NCI-H2227 (cell line): ENCODE results near the gene HS3ST2.
"Not testable (repeated sequence)": the region's sequence is repeated elsewhere in the genome, so short reads cannot be mapped to it uniquely, and the experiment has no call there.

ENCODE experiments used
- DNase-seq: peaks from one replicate; lab custom pipeline; 2025; ENCODE audit not compliant: unreplicated experiment; lab: John Stamatoyannopoulos, UW

The HS3ST2 gene

GRCh38 chr16:22813223-22813947, 577 bp upstream of the HS3ST2 start:
- peak; percentile 54 for DNase-seq

DNA sequence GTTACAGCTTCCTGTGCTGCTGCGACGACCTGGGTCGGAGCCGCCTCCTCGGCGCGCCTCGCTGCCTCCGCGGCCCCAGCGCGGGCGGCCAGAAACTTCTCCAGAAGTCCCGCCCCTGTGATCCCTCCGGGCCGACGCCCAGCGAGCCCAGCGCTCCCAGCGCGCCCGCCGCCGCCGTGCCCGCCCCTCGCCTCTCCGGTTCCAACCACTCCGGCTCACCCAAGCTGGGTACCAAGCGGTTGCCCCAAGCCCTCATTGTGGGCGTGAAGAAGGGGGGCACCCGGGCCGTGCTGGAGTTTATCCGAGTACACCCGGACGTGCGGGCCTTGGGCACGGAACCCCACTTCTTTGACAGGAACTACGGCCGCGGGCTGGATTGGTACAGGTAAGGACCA, 746 bp downstream of the HS3ST2 start:
- DNase-seq: no peak

DNA sequence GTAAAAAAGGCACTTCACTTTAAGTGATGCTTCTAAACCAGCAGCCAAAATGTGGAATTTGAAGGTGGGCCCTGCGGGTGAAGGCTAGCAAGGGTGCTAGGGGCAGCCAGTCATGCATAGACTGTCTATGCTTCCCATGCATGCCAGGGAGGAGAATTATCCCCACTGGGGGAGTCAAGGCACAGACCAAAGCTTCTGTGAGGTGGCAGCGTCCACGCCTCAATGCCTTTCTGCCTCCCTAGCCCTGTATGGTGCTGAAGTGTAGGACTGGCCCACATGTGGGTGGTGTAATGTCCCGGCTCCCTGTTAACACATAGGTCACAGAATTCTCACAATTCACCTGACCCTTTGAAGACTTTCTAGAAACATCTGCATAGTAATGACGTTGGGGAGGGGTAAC, 1.9 kb downstream of the HS3ST2 start:
- DNase-seq: no peak

- no peak for DNase-seq
Observed at GRCh38 chr16:22816475-22816874, 2.5 kb downstream of the HS3ST2 start.

- not testable (repeated sequence) for DNase-seq
Observed at GRCh38 chr16:22818736-22819135, 4.8 kb downstream of the HS3ST2 start.

- no peak for DNase-seq
Observed at GRCh38 chr16:22838681-22839080, 24.7 kb downstream of the HS3ST2 start.

GRCh38 chr16:22842031-22842430, 28.1 kb downstream of the HS3ST2 start:
- DNase-seq: not testable (repeated sequence)

DNA sequence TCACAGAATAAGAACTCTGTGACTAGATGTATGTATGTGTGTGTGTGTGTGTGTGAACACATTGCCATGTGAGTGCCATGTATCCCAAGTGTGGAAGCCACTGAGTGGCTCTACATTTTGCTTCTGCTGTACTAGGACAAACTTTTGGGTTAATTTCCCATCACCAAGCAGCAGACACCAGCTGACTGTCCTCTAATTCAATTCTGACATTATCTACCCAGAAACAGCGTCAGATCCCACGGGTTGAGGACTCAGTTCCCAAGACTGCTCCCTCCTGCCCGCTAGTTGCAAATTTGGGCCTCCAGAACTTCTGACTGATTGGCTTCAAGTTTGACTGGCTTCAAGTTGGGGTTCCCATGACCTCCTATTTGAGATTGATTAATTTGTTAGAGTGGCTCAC, 29.2 kb downstream of the HS3ST2 start:
- no peak for DNase-seq

- DNase-seq: no peak
Observed at GRCh38 chr16:22843856-22844255, 29.9 kb downstream of the HS3ST2 start.

GRCh38 chr16:22844416-22844815, 30.5 kb downstream of the HS3ST2 start:
- no peak for DNase-seq

- DNase-seq: no peak
Observed at GRCh38 chr16:22847100-22847499, 33.1 kb downstream of the HS3ST2 start.

- DNase-seq: no peak
Observed at GRCh38 chr16:22847690-22848089, 33.7 kb downstream of the HS3ST2 start.

DNA sequence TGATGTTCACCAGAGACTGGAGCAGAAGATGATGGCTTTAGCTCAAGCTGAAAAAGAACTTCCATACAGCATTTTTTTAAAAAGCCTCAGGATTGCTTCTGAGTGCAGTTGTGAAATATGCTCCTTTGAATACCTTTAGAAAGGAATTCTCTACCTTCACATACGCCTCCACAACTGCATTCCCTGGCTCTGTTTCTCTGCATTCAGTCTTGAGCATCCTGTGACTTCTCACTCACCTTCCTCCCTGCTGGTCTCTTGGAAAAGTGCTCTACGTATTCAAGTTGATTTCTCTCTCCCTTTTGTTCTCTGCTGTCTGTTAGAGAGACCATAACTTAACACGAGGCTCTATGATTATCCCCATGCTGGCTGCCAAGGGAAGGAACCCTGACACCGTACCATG, 34.5 kb downstream of the HS3ST2 start:
- no peak for DNase-seq

DNA sequence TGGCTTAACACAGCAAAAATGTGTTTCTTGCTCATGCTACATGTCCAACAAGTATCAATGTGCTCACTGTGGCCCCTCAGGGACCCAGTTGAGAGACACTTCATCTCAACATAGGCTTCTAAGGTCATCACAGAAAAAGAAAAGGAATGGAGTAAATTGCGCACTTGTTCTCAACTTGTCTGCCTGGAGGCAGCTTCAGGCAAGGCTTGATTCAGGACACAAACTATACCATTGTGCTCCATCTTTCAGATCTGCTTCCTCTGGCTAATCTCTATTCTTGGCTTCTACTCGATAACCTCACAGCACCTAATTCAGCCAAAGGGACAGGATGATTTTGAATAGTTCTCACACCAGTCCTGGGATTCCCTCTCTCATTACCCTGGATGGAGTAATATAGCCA, 35.6 kb downstream of the HS3ST2 start:
- no peak for DNase-seq

- DNase-seq: no peak
Observed at GRCh38 chr16:22855231-22855630, 41.3 kb downstream of the HS3ST2 start.

- no peak for DNase-seq
Observed at GRCh38 chr16:22857296-22858025, 43.5 kb downstream of the HS3ST2 start.

- no peak for DNase-seq
Observed at GRCh38 chr16:22859925-22860324, 46.0 kb downstream of the HS3ST2 start.

DNA sequence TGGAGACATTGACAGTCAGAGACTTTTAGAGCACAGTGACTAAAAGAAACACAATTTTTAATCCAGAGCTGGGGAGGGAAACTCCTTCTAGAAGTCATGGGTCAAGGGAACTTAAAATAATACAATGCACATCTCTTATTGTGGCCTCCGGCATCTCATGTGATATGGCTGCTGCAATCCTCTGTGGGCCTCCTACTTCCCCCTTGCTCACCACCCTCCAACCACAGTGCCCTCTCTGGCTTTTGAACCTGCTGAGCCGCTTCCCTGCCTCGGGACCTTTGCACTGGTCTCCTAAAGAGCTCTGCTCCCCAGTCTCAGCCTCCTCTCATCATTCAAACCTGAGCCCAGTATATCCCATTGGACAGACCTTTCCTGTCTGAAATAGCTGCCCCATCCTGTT, 47.6 kb downstream of the HS3ST2 start:
- DNase-seq: no peak

DNA sequence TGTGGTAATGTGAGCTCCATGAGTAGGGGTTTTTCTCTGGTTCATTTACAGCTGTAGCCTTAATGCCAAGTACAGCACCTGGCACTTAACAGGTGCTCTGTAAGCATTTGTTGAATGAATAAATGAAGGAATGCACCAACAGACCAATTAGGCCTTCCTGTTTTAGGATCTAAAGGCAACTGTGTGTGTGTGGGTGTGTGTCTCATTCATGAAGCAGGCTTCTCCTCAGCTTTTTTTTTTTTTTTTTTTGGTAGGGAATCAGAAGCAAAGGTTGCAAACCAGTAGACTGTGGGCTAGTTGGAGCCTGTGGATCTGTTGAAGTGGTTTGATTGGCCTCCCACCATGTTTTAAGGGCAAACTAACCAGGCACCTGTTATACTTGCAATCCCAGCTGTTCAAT, 48.1 kb downstream of the HS3ST2 start:
- DNase-seq: no peak

DNA sequence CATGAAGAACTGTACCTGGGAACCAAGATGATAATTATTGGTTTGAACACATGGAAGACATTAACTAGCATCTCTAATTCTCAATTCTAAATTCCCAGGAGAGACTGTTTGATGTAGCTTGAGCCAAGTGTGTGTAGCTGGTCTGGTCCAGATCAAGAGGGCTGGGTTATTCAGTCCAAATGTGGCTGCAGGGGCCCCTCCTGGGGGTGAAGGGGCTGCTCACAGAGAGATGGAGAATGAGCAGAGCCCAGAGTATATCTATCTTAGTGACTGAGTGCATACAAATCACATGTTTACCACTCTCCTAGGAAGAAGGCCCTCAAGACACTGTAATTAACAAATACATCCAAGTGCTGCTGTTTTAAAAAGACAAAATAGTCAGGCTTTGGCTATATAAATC, 50.4 kb downstream of the HS3ST2 start:
- DNase-seq: no peak

GRCh38 chr16:22868593-22869224, 54.7 kb downstream of the HS3ST2 start:
- DNase-seq: no peak

GRCh38 chr16:22871861-22872260, 57.9 kb downstream of the HS3ST2 start:
- DNase-seq: no peak
